Measurements from ENCODE around the gene ERC2.

DNA sequence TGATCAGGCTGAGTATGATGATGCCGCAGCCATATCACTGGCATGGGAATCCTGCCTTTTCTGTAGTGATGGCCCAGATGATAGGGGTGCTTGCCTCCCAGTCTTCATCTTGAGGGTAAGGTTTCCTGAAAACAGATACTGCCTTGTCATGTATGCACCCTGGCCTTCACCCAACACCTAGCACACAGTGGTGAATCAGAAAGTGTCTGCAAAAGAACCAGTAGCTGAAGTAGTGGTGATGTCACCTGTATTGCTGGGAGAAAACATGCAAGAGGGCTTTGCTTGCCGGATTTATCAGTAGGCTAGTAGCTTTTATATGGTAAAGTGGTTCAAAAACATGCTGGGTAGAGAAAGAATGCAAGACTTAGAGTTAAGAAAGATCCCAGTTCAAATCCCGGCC, 561.4 kb downstream of the ERC2 start:
- TF ChIP-seq POLR2AphosphoS5 (IDR thresholded peaks at IDR 0.05) = no peak
- TF ChIP-seq, protein P1, sequence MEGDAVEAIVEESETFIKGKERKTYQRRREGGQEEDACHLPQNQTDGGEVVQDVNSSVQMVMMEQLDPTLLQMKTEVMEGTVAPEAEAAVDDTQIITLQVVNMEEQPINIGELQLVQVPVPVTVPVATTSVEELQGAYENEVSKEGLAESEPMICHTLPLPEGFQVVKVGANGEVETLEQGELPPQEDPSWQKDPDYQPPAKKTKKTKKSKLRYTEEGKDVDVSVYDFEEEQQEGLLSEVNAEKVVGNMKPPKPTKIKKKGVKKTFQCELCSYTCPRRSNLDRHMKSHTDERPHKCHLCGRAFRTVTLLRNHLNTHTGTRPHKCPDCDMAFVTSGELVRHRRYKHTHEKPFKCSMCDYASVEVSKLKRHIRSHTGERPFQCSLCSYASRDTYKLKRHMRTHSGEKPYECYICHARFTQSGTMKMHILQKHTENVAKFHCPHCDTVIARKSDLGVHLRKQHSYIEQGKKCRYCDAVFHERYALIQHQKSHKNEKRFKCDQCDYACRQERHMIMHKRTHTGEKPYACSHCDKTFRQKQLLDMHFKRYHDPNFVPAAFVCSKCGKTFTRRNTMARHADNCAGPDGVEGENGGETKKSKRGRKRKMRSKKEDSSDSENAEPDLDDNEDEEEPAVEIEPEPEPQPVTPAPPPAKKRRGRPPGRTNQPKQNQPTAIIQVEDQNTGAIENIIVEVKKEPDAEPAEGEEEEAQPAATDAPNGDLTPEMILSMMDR (IDR thresholded peaks at IDR 0.05) = no peak
- TF ChIP-seq POLR2A (IDR thresholded peaks at IDR 0.05) = no peak
- TF ChIP-seq EP300 (IDR thresholded peaks at IDR 0.05) = no peak
